ENCODE data around the gene CR1L. TPM values are rescaled to one million over a fixed set of nuclear protein-coding genes. Genes with fewer than 3 reads are reported as not detected.
A peak's percentile ranks its signal among the peaks of the same experiment; 100 is the strongest.
"Not testable (repeated sequence)": the region's sequence is repeated elsewhere in the genome, so short reads cannot be mapped to it uniquely, and the experiment has no call there.

CR1L gene
- total RNA-seq, 2 donors from 2014 or later: 0.81 TPM; not detected in 1

DNA sequence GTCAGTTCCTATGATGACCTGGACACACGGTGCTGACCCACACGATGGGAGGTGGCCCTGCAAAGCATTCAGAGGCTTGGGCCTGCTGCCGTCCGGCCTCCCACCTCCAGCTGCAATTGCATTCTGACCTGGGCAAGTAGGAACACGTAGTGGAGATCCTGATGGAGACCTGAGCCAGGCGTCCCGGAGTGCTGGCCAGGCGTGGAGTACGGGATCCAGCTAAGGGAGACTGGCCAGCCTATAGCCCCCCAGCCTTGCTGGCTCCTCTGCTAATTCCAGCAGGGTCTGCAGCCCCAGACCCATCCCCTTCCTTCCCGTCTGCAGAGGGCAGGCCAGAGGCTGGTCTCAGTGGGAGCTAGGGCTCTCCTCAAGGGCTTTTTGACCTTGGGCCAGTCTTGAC lies 118.2 kb downstream of the CR1L start:
- ATAC-seq: no peak
- no peaks in the 10 kb centered on the region for H3K9me3 ChIP-seq (ENCODE audit: control insufficient read depth, low read length, poor library complexity, severe bottlenecking)
- peak overlapping the region; percentile 49 for H3K27ac Mint-ChIP-seq
- no peaks in the 10 kb centered on the region for H3K27me3 Mint-ChIP-seq
- peaks cover 14% of the 10 kb centered on the region for H3K4me1 Mint-ChIP-seq
- no peak overlapping the region for H3K4me3 Mint-ChIP-seq
- DNase-seq: no peak
- peaks cover 11% of the 10 kb centered on the region for H3K36me3 Mint-ChIP-seq (ENCODE audit: low read depth)

DNA sequence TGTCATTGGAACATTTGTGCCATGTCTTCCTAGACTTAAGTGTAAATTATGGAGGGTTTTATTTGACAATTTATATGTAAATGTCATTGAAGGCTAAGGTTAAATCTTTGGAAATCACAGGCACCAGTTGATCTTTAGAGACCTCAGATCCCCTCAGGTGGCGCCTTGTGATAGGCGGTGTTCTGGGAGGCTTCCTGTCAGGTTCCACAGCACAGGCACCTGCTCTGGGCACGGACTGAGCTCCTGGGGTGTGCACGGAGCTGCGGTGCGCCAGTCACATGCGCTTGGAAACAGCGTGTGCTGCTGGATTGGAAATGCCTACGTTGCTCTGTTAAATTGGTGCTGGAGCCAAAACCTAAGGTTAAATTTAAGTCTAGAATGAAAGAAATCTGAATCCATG lies 119.0 kb downstream of the CR1L start:
- no peak for DNase-seq
- H3K9me3 ChIP-seq (ENCODE audit: control insufficient read depth, low read length, poor library complexity, severe bottlenecking): no peaks in the 10 kb centered on the region
- Mint-ChIP-seq H3K27ac (no peak overlapping the region), H3K27me3 (no peaks in the 10 kb centered on the region), H3K4me1 (peaks cover 12% of the 10 kb centered on the region), H3K4me3 (no peak overlapping the region), H3K36me3 (ENCODE audit: low read depth) (peaks cover 11% of the 10 kb centered on the region)
- ATAC-seq: no peak

DNA sequence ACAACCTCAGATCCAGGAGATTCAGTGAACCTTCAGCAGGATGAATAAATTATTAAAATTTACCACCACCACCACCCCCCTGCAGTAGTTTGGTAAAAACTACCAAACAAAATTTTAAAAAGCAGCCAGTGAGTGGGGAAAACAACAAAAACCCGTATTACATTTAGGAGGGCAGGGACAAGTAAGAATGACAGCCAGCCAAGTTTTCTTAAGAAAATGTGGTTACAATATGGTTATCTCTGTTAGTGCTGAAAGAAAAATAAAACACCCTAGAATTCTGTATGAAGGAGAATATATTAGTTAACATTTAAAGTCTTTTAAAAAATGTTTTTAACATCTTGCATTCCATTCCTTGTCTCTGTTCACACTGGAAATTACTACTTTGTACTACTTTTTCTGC lies 121.6 kb downstream of the CR1L start:
- peak overlapping the region; percentile 70 for H3K27ac Mint-ChIP-seq

DNA sequence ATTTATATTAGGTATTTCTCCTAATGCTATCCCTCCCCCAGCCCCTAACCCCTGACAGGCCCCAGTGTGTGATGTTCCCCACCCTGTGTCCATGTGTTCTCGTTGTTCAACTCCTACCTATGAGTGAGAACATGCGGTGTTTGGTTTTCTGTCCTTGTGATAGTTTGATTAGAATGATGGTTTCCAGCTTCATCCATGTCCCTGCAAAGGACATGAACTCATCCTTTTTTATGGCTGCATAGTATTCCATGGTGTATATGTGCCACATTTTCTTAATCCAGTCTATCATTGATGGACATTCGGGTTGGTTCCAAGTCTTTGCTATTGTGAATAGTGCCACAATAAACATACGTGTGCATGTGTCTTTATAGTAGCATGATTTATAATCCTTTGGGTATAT lies 125.6 kb downstream of the CR1L start:
- not testable (repeated sequence) for DNase-seq; H3K27ac Mint-ChIP-seq; H3K9me3 ChIP-seq (ENCODE audit: control insufficient read depth, low read length, poor library complexity, severe bottlenecking); ATAC-seq; H3K36me3 Mint-ChIP-seq (ENCODE audit: low read depth); H3K4me3 Mint-ChIP-seq; H3K27me3 Mint-ChIP-seq; H3K4me1 Mint-ChIP-seq

More for the DNA sequence above, 121.6 kb downstream of the CR1L start:
- DNase-seq (no peak), ATAC-seq (no peak)
- H3K27me3 Mint-ChIP-seq: no peaks in the 10 kb centered on the region
- no peaks in the 10 kb centered on the region for H3K9me3 ChIP-seq (ENCODE audit: control insufficient read depth, low read length, poor library complexity, severe bottlenecking)
- peaks cover 11% of the 10 kb centered on the region for H3K36me3 Mint-ChIP-seq (ENCODE audit: low read depth)
- no peak overlapping the region for H3K4me3 Mint-ChIP-seq
- H3K4me1 Mint-ChIP-seq: peaks cover 9% of the 10 kb centered on the region

Other genes starting within 250 kb of the CR1L start
- gene CR2, start 190.8 kb upstream of the CR1L start, total RNA-seq: 1 to 10 TPM; 2.1 to 3.8 TPM
- gene CR1, start 149.0 kb upstream of the CR1L start, total RNA-seq: 10 to 100 TPM; 27.6 to 28.3 TPM
- gene CD46, start 106.9 kb downstream of the CR1L start, total RNA-seq: 100 to 1,000 TPM; 114 to 133 TPM